Stimulated activated CD8-positive, alpha-beta memory T cell treated with anti-CD3 and anti-CD28 coated beads, Interleukin-15, amount 100 ng/mL, for 24 hours (primary cell): Measurements from ENCODE around the gene EIPR1.
"Not testable (repeated sequence)": the region's sequence is repeated elsewhere in the genome, so short reads cannot be mapped to it uniquely, and the experiment has no call there.

Experiments
- DNase-seq: peaks from one replicate; pipeline ENCODE4 v3.0.0-alpha.2; 2020; ENCODE audit warnings: low read depth

Gene EIPR1

DNA sequence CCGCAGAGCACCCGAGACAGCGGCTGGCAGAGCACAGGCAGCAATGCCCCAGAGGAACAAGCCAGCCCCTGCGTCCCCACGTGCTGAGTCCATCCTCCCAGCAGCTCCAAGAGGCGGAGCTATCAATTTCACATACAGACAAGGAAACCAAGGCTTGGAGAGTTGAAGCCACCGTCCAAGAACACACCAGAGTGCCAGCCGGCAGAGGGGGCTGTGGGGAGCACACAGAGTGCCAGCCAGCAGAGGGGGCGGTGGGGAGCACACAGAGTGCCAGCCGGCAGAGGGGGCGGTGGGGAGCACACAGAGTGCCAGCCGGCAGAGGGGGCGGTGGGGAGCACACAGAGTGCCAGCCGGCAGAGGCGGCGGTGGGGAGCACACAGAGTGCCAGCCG is 91.0 kb downstream of the EIPR1 start:
- DNase-seq = not testable (repeated sequence)

- no peak for DNase-seq
Observed at GRCh38 chr2:3285901-3286645, 91.5 kb downstream of the EIPR1 start.

- no peak for DNase-seq
Observed at GRCh38 chr2:3284657-3285630, 92.7 kb downstream of the EIPR1 start.

- DNase-seq = not testable (repeated sequence)
Observed at GRCh38 chr2:3283876-3284656, 93.6 kb downstream of the EIPR1 start.

- no peak for DNase-seq
Observed at GRCh38 chr2:3283206-3283605, 94.4 kb downstream of the EIPR1 start.

- no peak for DNase-seq
Observed at GRCh38 chr2:3282056-3282998, 95.3 kb downstream of the EIPR1 start.

- DNase-seq = no peak
Observed at GRCh38 chr2:3280683-3281520, 96.7 kb downstream of the EIPR1 start.

DNA sequence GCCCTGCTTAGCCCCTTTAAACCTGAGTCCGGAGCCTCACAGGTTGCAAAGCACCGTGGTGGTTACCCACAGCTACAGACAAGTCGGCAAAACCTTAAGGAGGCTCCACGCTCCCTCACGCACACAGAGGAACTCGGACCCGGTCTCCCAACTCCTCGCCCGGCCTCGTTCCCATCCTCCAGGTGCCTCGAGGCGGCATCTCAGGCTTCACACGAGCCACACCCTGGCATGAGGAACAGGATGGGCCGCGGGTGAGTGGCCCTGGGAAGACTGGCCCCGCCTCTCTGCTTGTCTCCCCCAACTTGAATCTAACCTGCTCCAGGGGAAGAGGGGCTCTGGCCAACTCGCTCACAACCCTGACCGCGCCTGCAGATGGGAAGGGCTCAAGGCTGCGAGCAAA is 97.4 kb downstream of the EIPR1 start:
- DNase-seq = no peak

- DNase-seq = no peak
Observed at GRCh38 chr2:3279236-3279960, 98.2 kb downstream of the EIPR1 start.

GRCh38 chr2:3278521-3279218 is 98.9 kb downstream of the EIPR1 start:
- DNase-seq = no peak

DNA sequence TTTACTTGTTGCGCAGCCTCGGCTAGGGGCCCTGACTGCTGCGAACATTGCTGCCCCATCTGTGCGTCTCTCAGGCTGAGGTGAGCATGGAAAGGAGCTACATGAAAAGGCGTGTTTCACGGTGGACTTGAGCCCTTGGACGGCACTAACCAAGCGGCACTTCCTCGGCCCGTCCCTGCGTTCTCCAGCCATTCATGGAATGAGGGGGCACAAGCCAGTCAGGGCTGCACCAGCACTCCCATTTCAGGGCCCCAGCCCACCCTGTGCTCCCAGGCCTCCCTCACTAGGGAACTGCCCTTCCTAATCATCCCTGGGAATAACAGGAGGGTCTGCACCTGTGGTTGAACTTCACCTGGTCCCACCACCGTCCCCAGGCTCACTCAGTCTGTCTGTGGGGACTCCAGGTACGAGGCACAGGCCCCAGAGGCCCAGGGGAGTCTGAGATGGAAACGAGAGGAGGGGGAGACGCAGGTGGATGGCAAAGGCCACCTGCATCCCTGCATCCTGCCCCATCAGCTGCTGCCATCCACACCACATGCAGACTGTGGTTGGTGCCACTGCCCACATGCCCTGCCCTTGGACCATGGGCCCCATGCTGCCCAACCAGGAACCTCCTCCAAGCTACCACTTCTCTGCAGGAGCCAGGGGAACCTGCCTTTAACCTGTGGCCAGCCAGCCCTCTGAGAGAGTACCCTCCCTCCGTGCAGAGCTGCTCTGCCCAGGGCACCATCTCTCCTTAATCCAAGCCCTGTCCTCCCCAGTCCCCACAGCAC is 99.7 kb downstream of the EIPR1 start:
- no peak for DNase-seq

GRCh38 chr2:3277050-3277747 is 100.4 kb downstream of the EIPR1 start:
- no peak for DNase-seq

DNA sequence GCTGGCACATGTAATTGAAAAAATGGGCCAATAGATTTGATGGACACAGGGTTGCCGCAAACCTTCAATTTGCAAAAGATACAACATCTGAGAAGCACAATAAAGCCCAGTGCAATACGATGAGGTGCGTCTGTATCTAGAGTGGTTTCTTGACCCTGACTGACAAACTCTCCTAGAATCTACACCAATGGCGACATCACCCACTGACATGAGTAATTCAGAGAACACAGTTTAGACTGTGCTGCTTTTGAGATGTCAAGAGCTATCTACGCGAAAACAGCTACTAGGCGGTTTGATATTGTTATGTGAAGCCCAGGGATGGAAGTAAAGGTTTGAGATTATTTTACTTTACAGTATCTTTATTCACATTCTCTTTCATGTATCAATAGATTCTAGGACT is 104.9 kb downstream of the EIPR1 start:
- DNase-seq = no peak

DNA sequence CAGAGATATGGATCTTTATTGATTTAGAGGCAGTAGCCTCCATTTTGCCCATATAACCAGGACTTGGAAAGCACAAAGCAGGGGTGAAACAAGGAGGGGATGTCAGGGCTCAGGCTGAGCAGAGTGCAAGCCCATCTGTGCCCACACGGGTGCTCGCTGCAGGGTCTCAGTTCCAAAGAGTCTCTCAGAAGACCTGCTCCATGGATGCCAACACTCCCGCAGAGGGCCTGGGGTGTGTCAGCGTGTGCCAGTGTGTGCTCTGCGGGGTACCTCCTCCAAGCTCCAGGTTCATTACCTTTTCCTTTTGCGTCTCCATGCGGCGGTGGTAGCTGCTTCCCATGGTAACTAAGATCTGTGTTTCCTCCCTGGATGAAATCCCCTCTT is 107.5 kb downstream of the EIPR1 start:
- no peak for DNase-seq

- no peak for DNase-seq
Observed at GRCh38 chr2:3269425-3270094, 108.1 kb downstream of the EIPR1 start.

DNA sequence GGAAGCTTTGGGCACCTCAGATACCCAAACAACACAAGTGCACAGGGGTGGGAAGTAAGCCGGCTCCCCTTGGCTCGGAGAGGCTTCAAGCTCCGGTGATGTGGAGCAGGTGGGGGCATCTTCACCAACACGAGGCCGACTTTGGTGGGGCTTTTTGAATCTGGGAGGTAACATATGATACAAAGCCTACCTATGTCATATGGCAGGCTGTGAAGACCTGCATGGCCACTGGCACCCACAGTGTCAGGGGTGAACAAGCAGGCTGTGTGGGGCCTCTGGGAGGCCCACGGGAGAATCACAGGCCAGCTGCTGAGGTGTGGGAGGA is 109.0 kb downstream of the EIPR1 start:
- no peak for DNase-seq
